HEK293 (cell line): ENCODE data around the gene PAQR8.

Source experiments
- ZNF266 ChIP-seq: fragments of 450-650 bp; formaldehyde crosslinking; IDR thresholded peaks from 2 replicates; pipeline ENCODE4 v1.5.1; 2016; ENCODE audit warnings: missing biosample characterization, missing genetic modification characterization, low read depth
- ZNF423 ChIP-seq: fragments of 450-650 bp; formaldehyde crosslinking; IDR thresholded peaks from 2 replicates; pipeline ENCODE4 v1.5.1; 2016; ENCODE audit warnings: missing biosample characterization, missing genetic modification characterization
- ZNF510 ChIP-seq: fragments of 450-650 bp; formaldehyde crosslinking; IDR thresholded peaks from 2 replicates; pipeline ENCODE4 v1.5.1; 2018; ENCODE audit warnings: mild to moderate bottlenecking, missing genetic modification characterization, missing biosample characterization; ENCODE audit not compliant: insufficient replicate concordance

DNA sequence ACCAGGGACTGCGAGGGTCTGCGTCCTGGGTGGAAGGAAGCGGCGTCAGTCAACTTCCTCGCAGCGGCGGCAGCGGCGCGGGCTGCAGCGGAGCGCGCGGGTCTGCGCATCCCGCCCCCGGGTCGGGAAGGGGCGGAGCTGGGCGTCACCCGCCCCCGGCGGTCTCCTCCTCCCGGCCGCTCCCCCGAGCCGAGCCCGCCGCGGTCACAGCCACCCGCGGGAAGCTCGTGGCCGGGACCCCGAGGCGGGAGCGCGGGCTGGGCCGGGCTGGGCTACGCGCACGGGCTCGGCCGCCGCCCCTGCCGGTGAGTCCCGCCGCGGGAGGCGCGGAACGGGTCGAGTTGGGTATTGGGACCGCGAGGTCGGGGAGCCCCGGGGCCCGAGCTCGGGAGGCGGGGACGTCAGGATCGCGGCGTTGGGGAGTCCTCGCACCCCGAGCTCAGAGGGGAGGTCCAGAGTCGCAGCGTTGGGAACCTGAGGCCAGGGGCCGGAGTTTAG, at the start of gene PAQR8:
- TF ChIP-seq ZNF510 (tag by site-specific recombination) (no peak), ZNF423 (tag by site-specific recombination) (no peak), ZNF266 (tag by site-specific recombination) (no peak)
